ENCODE data around the gene ZMYM2.
"Not testable (repeated sequence)": the region's sequence is repeated elsewhere in the genome, so short reads cannot be mapped to it uniquely, and the experiment has no call there.

The ZMYM2 gene

DNA sequence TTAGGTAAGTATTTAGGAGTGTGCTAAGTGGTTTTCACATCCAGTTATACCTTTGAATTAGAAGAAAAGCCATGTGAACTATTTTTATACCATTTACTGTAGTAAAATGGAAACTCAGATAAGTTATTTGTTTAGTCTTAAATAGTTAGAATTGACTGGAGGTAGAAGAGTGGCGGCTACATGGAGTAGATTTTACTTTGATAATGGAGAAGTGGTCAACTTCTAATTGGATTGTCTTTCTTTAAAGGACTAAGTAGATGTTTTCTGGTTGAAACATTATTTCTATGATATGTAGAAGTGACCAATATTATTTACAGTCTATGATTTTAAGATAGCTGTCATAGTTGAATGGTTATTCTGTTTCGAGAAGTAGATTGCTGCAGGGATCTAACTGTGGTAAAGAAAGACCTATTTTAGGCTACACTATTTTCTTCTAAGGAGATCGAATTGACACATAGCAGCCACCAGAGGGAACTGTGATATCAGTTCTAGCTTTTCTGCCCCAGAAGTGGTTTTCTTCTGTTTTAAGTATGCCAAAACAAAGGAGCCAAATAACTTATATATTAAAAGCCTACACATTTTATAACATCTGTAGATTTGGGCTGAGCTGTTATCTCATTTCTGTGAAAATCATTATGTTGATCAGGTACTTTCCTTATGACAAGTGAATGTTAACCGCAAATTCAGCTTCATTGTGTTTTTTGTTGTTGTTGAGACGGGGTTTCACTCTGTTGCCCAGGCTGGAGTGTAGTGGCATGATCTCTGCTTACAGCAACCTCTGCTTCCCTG, 26.1 kb downstream of the ZMYM2 start:
- no peak for DNase-seq

DNA sequence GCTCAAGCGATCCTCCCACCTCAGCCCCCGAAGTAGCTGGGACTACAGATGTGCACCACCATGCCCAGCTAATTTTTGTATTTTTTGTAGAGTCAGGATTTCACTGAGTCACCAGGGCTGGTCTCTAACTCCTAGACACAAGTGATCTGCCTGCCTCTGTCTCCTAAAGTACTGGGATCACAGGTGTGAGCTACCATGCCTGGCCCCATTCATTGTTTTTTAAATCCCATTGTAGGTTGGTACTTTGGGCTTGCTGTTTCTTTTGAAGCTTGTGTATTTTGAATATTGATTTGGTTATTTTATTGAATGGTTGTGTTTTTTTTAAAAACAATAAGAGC, 26.7 kb downstream of the ZMYM2 start:
- no peak for DNase-seq

DNA sequence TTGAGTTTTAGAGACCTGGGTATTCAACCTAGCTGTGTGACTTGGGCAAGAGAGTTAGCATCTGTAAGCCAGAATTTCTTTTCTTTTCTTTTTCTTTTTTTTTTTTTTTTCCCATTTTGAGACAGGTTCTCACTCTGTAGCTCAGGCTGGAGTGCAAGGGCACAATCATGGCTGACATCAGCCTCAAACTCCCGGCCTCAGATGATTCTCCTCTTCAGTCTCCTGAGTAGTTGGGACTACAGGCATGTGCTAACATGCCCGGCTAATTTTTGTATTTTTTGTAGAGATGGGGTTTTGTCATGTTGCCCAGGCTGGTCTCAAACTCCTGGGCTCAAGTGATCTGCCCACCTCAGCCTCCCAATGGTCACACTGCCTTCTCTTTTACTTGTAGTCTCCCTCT, 33.0 kb downstream of the ZMYM2 start:
- no peak for DNase-seq

DNA sequence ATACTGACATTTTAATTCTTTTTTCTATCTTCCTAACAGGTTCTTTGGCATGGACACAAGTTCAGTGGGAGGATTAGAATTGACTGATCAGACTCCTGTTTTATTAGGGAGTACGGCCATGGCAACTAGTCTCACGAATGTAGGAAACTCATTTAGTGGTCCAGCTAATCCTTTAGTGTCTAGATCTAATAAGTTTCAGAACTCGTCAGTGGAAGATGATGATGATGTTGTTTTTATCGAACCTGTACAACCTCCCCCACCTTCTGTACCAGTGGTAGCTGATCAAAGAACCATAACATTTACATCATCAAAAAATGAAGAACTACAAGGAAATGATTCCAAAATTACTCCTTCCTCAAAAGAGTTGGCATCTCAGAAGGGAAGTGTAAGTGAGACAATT, 34.5 kb downstream of the ZMYM2 start:
- DNase-seq: no peak

DNA sequence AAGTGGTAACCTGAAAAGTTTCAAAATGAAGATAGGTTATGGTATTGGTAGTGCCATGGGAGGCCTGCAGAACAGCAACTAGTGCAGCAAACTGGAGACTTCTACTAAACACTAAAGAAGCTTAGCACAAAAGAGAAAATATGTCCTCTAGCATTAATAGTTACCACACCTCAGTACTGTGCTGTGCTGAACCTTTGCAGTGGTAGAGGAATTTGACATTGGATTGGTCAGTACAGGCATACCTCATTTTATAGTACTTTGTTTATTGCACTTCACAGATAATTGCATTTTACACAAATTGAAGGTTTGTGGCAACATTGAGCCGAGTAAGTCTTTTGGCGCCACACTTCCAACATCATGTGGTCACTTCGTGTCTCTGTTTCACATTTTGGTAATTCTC, 40.4 kb downstream of the ZMYM2 start:
- no peak for DNase-seq

DNA sequence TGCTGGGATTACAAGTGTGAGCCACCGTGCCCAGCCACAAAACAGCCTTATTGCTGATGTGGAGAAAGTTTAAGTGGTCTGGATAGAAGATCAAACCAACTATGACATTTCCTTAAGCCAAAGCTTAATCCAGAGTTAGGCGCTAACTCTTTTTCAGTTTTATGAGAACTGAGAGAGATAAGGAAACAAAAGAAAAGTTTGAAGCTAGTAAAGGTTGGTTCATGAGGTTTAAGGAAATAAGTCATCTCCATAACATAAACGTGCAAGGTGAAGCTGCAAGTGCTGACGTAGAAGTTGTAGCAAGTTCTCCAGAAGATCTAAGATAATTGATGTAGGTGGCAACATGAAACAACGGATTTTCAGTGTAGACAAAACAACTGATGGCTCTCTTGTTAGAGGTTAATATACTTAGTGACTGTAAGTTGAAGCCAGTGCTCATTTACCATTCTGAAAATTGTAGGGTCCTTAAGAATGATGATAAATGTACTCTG, 41.6 kb downstream of the ZMYM2 start:
- DNase-seq: no peak

DNA sequence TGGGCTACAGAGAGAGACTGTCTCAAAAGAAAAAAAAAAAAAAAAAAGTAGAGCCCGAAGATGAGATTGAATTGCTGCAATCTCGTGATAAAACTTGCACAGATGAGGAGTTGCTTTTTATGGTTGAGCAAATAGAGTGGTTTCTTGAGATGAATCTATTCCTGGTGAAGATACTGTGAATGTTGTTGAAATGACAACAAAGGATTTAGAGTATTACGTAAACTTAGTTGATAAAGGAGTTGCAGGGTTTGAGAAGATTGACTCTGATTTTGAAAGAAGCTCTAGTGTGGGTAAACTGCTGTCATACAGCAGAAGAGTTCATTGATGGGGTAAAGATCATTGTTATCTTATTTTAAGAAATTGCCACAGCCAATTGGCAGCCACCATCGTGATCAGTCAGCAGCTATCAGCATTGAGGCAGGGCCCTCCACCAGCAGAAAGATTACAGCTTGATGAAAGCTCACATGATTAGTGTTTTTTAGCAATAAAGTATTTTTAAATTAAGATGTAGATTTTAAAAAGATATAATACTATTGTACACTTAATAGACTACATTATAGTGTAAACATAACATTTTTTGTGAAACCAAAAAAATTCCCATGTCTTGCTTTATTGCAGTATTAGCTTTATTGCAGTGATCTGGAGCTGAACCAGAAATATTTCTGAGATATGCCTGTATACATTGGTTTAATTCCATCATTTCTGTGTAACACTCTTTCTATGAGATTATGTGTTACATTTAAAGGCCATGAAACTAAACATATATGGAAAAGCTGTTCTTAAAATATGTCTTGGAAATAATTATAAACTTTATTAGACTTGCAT, 43.1 kb downstream of the ZMYM2 start:
- DNase-seq: no peak

DNA sequence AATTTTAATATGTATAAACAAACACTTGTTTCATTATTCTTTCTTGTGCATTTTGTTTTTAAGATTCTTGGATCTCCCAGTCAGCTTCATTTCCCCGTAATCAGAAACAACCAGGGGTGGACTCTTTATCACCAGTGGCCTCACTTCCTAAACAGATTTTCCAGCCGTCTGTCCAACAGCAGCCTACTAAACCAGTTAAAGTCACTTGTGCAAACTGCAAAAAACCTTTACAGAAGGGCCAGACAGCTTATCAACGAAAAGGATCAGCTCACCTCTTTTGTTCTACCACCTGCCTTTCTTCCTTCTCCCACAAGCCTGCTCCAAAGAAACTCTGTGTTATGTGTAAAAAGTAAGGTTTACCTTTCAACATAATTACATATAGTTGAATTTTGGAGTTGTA, 44.3 kb downstream of the ZMYM2 start:
- DNase-seq: no peak

DNA sequence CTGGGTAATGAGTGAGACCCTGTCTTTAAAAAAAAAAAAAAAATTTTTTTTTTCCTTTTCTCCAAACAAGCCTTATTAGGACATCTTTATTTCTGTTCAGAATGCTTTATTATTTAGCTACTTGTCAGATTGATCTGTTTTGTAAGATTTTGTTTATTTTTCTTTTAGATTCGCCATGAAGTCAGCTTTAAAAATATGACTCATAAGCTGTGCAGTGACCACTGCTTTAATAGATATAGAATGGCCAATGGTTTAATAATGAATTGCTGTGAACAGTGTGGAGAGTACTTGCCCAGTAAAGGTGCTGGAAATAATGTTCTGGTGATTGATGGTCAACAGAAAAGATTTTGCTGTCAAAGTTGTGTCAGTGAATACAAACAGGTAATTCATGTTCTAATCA, 47.7 kb downstream of the ZMYM2 start:
- DNase-seq: no peak

DNA sequence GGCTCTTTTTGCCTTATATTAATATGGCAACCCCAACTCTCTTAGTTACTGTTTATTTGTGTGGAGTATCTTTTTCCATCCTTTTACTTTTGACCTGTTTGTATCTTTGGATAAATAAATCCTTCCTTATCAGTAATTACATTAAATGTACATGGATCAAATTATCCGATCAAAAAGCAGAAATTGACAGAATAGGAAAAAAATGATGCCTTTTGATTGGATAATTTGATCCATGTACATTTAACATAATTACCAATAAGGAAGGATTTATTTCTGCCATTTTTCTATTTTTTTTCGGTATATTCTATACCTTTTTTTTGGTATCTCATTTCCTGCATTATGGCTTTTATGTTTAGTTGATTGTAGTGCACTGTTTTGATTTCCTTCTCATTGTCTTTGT, 57.2 kb downstream of the ZMYM2 start:
- DNase-seq: no peak

DNA sequence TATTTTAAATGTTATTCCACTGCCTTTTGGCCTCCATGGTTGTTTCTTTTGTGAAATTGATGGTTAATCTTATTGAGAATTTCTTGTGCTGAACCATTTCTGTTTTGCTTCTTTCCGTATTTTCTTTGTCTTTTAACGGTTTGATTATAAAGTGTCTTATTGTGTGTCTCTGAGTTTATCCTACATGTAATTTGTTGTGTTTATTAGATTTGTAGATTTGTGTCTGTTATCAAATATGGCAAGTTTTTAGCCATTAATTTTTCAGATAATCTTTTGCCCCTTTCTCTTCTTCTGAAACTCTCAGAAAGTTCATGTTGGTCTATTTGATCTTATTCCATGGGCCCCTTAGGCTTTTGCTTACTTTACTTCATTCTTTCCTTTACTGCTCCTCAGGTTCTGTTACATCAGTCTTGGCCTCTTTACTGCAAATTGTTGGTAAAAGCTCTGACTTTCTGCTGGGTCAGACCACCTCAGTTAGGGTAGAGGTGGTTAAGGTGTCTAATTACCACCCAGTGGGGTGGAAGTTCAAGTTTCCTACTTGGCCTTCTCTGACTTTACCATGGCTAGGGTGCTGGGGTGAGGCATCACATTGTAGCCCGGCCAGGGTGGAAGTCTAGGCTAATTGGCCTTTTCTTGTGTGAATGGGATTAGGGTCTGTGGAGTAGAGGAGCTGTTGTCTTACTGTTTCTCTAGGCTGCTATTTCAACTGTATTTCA, 58.3 kb downstream of the ZMYM2 start:
- DNase-seq: no peak

DNA sequence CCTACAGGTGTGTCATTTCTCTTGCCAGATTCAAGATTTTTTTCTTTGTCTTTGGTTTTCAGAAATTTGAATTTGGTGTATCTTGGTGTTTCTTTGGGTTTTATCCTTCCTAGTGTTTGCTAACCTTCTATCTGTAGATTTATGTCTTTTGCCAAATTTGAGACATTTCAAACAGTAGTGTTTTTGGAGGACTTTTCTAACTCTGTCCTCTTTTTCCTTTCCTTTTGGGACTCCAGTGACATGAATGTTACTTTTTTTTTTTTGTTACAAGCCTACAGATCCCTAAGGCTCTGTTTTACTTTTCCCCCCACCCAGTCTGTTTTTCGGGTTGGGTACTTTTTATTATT, 58.8 kb downstream of the ZMYM2 start:
- DNase-seq: no peak

DNA sequence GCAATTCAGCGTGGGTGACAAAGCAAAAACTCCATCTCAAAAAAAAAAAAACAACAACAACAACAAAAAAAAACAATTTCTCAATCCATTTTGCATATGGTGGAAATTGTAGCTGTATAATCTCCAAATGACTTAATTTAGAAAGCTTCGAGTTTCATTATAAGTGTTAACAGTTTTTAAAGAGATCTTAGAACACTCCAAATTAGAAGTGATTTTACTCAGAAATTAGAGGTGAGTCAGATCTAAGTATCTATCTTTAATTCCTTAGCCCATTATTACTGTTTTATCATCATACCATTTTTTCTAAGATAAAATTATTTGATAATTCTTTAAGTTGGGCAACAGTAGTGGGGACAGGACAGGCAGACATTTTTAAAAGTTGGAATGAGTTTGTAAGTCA, 60.5 kb downstream of the ZMYM2 start:
- no peak for DNase-seq

DNA sequence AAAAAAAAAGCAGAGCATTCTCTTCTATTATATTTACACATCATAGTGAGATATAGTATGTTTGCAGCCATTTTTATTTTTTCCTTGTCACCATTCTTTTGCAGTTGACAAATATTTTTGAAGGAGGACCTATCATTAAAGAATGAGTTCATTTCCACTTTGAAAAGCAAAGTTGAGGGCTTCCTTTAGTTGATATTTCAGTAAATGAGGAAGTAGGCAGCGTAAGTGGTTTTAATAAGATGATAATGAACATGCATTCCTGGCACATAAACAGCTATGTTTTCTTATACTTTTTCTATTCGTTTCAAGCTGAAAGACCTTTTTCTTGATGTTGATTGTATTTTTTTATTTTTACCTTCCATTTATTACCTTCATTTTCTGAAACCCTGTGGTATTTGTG, 66.2 kb downstream of the ZMYM2 start:
- DNase-seq: no peak

DNA sequence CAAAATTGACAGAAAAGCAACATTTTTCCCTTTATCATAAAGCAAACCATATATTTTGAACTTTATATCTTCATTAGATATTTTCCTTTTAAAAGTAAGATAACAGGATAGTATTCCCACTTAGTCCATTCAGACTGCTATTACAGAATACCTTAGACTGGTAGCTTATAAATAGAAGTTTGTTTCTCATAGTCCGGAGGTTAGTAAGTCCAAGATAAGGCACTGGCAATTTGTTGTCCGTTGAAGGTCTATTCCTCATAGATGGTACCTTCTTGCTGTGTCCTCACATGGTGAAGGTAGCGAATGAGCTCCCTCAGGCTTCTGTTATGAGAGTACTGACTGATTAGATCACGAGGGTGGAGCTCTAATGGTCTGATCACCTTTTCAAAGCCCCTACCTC, 70.4 kb downstream of the ZMYM2 start:
- DNase-seq: no peak

DNA sequence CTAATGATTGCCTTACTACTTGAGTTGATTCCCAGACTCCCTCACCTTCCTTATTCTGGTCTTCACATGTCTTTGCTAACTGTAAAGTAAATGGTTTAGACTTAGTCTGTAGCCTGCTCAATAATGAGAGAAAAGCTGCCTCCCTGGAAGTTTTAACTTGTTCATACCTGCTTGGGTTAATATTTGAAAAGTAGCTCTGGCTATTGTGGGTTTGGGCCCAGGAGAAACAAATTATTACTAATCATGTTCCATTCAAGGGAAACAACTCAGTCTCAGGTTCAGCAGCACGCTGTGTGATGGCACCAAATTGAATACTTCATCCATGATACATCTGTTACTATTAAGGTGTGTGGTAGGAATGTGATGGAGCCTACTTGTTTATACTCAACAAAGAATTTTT, 75.0 kb downstream of the ZMYM2 start:
- no peak for DNase-seq

DNA sequence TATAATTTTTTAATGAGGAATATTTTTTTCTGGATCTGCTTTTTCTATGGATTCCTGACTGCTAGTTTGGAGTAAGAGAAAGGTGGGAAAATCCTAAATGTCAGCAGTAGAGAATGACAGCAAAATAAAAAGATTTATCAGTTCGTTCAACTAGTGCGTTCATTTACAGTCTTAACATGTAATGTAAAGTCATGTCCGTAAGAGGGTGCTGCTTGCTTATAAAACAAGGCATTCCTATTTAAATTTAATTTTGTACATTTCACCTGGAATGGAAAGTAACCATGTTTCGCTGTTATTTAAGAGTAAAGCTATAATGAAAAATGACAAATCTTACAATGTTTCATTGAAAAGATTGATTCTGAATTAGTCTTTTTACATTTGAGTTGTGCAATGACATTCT, 76.6 kb downstream of the ZMYM2 start:
- no peak for DNase-seq

DNA sequence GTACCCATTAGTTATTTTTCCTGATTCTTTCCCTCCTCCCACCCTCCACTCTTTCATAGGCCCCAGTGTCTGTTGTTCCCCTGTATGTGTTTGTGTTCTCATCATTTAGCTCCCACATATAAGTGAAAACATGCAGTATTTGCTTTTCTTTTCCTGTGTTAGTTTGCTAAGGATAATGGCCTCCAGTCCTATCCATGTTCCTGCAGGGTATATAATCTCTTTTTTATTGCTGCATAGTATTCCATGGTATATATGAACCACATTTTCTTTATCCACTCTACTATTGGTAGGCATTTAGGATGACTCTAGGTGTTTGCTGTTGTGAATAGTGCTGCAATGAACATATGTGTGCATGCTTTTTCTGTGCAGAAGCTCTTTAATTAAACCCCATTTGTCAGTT, 79.4 kb downstream of the ZMYM2 start:
- no peak for DNase-seq

DNA sequence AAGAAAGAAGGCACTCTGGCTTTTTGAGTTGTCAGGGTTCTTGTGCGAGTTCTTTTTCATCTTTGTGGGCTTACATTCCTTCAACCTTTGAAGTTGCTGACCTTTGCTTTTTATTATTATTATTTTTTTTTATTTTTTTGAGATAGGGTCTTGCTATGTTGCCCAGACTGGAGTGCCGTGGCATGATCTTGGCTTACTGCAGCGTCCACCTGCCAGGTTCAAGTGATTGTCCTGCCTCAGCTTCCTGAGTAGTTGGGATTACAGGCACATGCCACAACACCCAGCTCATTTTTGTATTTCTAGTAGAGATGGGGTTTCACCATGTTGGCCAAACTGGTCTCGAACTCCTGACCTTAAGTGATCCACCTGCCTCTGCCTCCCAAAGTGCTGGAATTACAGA, 84.1 kb downstream of the ZMYM2 start:
- not testable (repeated sequence) for DNase-seq

DNA sequence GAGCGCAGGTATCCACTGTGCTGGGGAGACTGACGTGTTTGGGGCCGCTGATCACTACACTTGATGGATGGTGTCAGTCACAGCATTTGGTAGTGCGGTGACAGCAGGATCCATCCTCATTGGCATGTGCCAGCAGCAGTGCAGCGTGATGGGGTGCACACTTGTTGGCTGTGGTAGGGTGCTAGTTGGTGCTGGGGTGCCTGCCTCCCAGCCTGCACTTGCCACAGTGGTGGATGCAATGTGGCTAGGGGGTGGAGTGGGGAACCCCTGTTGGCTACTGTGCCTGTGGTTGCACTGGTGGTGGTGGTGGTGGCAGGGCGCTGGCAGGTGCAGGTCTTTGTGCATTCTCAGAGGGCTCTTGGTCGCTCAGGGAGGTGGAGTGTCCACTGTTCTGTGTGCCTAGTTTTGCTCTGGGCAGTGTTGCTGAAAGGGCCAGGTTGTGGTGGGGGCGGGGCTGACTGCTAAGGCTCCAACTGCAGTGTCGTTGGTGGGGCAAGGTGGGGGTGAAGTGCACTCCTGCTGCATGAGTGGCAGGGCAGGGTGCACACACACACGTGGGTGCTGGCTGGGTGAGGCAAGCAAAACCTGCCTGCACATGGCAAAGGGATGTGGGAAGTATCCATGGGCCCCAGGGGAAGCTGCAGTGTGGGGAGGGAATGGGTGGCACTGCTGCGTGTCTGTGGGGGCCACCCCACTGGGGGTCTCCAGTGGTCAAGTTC, 84.8 kb downstream of the ZMYM2 start:
- no peak for DNase-seq

DNA sequence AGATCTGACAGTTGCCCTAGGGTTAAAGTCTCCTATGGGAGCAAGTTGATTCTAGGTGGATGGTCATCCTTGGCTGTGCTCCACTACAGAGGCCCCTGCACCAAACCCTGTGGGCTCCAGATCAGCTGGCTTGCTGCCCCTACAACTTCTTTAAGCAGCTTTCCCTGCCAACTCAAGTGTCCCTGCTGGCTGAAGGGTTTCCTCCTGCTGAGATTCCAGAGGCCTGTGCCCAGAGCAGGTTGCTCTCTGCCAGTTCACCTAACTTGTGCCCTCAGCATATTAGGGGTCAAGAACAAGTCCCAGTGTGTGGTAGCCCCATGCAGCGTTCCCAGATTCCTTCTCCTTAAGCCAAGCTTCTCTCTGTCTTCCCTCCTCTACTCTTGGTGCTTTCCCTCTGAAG, 85.6 kb downstream of the ZMYM2 start:
- DNase-seq: no peak

DNA sequence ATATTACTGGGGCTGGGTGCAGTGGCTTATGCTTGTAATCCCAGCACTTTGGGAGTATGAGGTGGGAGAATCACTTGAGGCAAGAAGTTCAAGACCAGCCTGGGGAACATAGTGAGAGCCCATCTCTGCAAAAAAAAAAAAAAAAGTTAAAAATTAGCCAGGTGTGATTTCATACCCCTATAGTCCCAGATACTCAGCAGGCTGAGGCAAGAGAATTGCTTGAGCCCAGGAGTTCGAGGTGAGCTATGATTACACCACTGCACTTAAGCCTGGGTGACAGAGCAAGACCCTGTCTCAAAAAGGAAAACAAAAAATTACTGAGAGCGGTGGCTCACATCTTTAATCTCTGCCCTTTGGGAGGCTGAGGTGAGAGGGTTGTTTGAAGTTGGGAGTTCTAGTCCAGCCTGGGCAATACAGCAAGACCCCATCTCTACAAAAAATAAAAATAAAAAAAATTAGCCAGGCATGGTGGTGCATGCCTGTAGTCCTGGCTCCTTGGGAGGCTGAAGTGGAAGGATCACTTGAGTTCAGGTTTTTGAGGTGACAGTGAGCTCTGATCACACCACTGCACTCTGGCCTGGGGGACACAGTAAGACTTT, 87.5 kb downstream of the ZMYM2 start:
- no peak for DNase-seq
